ENCODE measurements around the gene CROCC2.

GRCh38 chr2:240981280-240981679, 75.1 kb downstream of the CROCC2 start:
- no peak for TF ChIP-seq POLR2A (IDR thresholded peaks at IDR 0.05; ENCODE audit: low read depth, low read length)
- TF ChIP-seq POLR2AphosphoS5 (IDR thresholded peaks at IDR 0.05; ENCODE audit: low read depth, low read length): no peak

Measured in GM12892 (cell line).